GM19023 (cell line): ENCODE results near the gene LAMB2.

ENCODE experiments used
- ATAC-seq: cut with Tn5 transposase; IDR thresholded peaks from one replicate; pipeline ENCODE4 v1.9.1; 2021; ENCODE audit warnings: mild to moderate bottlenecking, moderate library complexity; ENCODE audit not compliant: unreplicated experiment

The LAMB2 gene

GRCh38 chr3:49161808-49162530 lies 29.1 kb upstream of the LAMB2 start:
- ATAC-seq = no peak

- ATAC-seq = no peak
Observed at GRCh38 chr3:49161197-49161596, 28.3 kb upstream of the LAMB2 start.

- no peak for ATAC-seq
Observed at GRCh38 chr3:49158792-49159191, 25.9 kb upstream of the LAMB2 start.

GRCh38 chr3:49158103-49158709 lies 25.4 kb upstream of the LAMB2 start:
- no peak for ATAC-seq

- no peak for ATAC-seq
Observed at GRCh38 chr3:49157289-49157688, 24.4 kb upstream of the LAMB2 start.

GRCh38 chr3:49153349-49153912 lies 20.6 kb upstream of the LAMB2 start:
- no peak for ATAC-seq

- ATAC-seq = no peak
Observed at GRCh38 chr3:49151610-49152009, 18.8 kb upstream of the LAMB2 start.

GRCh38 chr3:49148159-49148558 lies 15.3 kb upstream of the LAMB2 start:
- no peak for ATAC-seq

GRCh38 chr3:49140080-49140479 lies 7.2 kb upstream of the LAMB2 start:
- no peak for ATAC-seq

- no peak for ATAC-seq
Observed at GRCh38 chr3:49135499-49135898, 2.6 kb upstream of the LAMB2 start.

- no peak for ATAC-seq
Observed at GRCh38 chr3:49134471-49135265, 1.8 kb upstream of the LAMB2 start.

- ATAC-seq = no peak
Observed at GRCh38 chr3:49133226-49133951, 539 bp upstream of the LAMB2 start.

GRCh38 chr3:49132073-49132436 lies 795 bp downstream of the LAMB2 start:
- no peak for ATAC-seq

- ATAC-seq = no peak
Observed at GRCh38 chr3:49131576-49131975, 1.3 kb downstream of the LAMB2 start.

- no peak for ATAC-seq
Observed at GRCh38 chr3:49131040-49131439, 1.8 kb downstream of the LAMB2 start.

GRCh38 chr3:49124991-49125670 lies 7.7 kb downstream of the LAMB2 start:
- ATAC-seq = no peak

- no peak for ATAC-seq
Observed at GRCh38 chr3:49124203-49124602, 8.6 kb downstream of the LAMB2 start.

- ATAC-seq = no peak
Observed at GRCh38 chr3:49123687-49124086, 9.2 kb downstream of the LAMB2 start.

GRCh38 chr3:49122886-49123545 lies 9.8 kb downstream of the LAMB2 start:
- ATAC-seq = no peak

- no peak for ATAC-seq
Observed at GRCh38 chr3:49122451-49122850, 10.4 kb downstream of the LAMB2 start.
